GM18507 (cell line): Measurements from ENCODE around the gene GPC5.
"Not testable (repeated sequence)": the region's sequence is repeated elsewhere in the genome, so short reads cannot be mapped to it uniquely, and the experiment has no call there.

Experiments used
- DNase-seq: peaks from one replicate; pipeline ENCODE4 v3.0.0; 2011; ENCODE audit warnings: low read depth; ENCODE audit not compliant: insufficient read length; ENCODE audit errors: extremely low spot score
- FAIRE-seq: peaks from 2 replicates; lab custom pipeline; 2011; peaks lifted over from hg19 to GRCh38; lab: Jason Lieb, UNC

The GPC5 gene

DNA sequence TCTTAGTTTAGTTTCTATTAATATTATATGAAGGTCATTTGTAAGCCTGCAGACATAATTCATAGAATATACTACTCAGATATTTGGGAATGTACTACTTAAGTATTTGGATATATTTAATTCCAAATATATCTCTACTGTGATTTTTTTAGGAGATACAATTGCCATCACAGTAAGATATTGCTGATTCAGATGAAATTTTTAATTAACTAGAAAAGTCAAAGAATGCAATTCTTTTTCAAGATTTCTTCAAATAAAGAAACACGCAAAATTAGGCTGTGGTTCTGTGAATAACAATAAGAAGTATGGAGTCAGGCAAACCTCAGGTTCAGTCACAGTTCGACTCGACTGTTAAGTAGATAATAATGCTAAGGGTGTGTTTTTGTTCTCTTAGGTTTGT lies 1277.8 kb downstream of the GPC5 start:
- DNase-seq (no peak), FAIRE-seq (no peak)

DNA sequence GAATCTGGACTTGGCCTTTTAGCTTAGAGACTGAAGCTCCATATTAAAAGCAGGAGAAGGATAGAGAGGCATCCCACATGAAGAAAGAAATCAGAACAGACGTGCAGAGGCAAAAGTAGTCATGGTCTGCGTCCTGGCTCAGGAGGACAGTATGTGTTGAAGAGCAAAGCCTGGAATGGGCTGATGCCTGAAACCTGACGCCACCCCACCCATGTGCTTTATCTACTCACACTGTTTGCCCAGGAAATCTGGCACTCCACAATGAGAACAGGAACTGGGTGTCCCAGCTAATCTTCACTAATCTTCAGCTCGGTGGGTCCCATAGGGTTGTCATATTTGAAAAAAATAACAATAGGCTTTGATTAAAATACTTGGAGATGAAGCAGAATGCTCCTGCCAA lies 1279.2 kb downstream of the GPC5 start:
- FAIRE-seq = no peak

DNA sequence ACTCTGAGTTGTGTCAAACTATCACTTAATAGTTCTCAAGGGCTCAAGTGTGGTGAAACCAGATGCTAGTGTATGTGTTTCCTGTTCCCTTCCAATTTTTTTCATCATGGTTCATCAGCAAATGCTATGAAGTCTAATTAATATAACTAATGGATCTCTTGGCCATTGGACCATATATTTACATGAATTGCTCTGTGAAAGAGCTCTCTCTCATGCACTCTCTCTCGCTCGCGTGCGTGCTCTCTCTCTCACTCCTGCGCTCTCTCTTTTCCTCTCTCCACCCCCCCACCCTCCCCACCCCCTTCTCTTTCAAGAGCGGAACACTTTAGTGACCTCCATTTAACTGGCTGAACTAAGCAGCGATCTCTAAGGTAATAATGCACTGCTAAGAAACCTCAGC lies 1281.2 kb downstream of the GPC5 start:
- DNase-seq (no peak), FAIRE-seq (no peak)

More for the DNA sequence above, 1279.2 kb downstream of the GPC5 start:
- no peak for DNase-seq

DNA sequence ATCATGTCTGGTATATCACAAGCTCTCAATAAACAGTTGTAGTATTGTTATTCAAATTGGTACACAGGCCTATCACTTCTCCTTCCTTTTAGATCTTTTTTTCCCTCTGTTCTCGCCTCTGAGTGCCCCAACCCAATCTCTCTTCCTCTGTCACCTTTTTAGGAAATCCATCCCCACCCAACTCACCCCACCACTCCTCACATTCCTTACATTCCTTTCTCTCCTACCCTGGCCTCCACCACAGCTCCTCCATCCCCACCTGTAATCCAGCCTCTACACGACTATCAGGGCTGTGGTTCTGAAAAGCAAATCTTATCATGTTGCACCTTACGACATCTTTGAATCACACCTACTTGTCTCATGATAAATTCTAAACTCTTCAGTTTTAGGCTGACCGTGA lies 1282.8 kb downstream of the GPC5 start:
- DNase-seq = no peak
- no peak for FAIRE-seq

DNA sequence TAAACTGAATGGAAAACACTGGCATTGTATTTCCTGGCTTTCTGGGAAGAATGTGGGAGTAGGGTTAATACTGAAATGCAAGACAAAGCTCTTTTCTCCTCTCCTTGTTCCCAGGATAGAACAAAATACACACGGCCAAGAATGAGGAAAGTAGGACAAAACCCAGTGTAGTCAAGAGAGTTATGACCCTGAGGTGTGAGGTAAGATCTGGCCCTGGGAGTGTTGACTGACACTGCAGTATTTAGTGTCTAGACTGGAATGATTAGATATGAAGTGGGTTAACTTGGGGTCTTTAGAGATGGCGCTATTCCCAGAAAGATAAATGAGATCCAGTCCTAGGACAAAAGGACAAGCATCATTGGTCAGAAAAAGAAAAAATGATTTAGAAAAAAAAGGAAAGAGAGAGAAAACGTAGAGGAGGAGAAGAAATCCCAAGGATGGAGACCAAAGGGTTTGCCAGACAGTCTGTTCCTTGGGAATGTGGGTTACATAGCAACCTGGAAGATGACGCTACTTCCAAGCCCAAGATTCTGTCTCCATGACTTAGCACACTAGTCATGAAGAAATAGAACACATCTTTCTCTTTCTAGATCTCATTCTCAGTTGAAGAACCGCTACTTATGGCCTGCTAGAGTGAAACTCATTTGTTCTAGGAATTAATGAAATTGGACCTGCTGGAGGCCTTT lies 1284.6 kb downstream of the GPC5 start:
- no peak for DNase-seq
- no peak for FAIRE-seq

DNA sequence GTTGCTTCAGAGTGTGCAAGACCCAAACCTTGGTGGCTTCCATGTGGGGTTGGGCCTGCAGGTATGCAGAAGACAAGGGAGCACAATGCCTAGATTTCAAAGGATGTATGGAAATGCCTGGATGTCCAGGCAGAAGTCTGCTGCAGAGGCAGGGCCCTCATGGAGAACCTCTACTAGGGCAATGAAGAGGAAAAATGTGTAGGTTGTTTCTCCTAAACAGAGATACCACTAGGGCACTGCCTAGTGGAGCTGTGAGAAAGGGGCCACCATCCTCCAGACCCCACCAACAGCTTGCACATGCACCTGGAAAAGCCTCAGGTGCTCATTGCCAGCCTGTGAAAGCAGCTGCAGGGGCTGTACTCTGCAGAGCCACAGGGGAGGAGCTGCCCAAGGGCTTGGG lies 1295.6 kb downstream of the GPC5 start:
- FAIRE-seq = no peak
- DNase-seq = no peak

DNA sequence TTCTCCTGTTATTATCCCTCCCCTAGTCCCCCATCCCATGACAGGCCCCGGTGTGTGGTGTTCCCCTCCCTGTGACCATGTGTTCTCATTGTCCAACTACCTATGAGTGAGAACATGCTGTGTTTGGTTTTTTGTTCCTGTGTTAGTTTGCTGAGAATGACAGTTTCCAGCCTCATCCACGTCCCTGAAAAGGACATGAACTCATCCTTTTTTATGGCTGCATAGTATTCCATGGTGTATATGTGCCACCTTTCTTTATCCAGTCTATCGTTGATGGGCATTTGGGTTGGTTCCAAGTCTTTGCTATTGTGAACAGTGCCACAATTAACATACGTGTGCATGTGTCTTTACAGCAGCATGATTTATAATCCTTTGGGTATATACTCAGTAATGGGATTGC lies 1297.4 kb downstream of the GPC5 start:
- not testable (repeated sequence) for FAIRE-seq

DNA sequence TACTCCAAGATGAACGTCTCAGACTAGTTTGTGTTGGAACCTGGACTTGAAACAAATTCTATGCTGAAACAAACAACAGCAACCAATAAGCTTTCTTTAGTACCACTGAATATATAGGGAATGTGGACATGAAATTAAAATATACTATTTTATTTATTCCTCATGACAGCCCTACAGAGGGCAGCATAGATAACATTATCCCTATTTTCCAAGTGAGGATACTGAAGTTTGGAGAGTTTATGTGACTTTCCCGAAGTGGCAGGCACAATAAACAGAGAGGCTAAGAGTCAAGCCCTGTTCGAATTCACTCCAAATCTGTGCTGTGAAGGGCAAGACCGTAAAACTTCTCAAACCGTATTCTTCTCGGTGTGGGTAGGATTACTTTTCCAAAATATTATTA lies 1318.3 kb downstream of the GPC5 start:
- DNase-seq (no peak), FAIRE-seq (no peak)

More for the DNA sequence above, 1297.4 kb downstream of the GPC5 start:
- DNase-seq = not testable (repeated sequence)

DNA sequence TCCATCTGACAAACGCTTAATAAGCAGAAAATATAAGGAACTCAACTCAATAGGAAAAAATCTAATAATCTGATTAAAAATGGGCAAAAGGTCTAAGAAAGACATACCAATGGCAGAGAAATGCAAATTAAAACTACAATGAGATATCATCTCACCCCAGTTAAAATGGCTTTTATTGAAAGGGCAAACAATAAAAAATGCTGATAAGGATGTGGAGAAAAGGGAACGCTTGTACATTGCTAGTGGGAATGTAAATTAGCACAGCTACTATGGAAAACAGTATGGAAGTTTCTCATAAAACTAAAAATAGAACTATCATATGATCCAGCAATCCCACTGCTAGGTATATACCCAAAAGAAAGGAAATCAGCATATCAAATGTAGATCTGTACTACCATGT lies 1319.4 kb downstream of the GPC5 start:
- DNase-seq = no peak
- no peak for FAIRE-seq

DNA sequence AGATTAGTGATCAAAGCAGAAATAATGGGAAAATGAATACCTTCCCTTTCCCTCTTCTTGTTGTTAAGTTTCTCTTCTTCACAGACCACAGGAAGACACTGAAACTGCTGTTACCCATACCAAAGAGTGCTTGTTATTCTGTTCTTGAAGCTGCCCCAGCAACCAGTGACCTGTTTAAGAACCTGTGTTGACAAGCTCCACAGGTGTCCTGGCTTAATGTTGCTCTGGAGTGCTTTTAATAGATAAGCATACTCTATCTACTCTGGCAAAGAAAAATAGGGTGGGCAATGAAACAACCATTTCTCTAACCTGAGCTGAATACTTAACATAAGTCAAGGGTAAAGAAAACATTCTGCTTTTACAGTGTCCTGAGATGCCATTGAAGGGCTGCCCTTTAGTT lies 1321.4 kb downstream of the GPC5 start:
- no peak for DNase-seq
- FAIRE-seq = no peak

DNA sequence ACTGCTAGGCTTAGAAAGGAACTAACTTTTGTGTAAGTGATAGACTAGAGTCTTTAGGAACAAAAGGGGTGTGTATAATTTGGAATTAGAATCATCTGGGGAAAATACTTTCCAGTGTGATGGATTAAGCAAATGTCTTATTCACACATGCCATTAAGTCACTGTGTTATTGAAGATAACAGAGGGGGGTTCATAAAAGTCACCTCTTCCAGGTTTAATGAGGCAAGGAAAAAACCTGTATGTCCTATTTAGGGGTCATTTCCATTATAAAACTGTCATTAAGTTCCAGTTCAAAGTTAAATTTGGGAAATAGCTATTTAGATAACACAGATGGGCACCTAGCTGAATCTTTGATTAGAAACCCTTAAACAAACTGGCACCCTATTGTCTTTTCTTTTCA lies 1323.2 kb downstream of the GPC5 start:
- DNase-seq (no peak), FAIRE-seq (no peak)

DNA sequence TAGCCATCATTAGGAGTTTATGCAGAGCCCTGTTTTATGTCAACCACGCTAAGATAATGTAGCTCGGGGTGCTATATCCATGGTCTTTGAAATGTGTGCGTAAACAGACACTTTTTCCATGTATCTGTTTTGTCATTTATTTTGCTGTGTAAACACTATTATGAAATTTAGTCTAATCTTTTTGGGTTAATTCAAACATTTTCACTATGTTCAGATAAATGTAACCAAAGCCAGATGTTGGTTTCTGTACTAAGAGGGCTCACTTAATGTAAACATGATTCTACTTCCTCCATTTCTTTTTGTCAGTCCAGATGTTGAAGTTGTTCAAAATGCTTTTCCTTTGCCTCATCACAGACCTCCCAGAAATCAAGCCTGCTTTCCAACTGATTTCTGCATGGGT lies 1328.7 kb downstream of the GPC5 start:
- no peak for DNase-seq
- no peak for FAIRE-seq

DNA sequence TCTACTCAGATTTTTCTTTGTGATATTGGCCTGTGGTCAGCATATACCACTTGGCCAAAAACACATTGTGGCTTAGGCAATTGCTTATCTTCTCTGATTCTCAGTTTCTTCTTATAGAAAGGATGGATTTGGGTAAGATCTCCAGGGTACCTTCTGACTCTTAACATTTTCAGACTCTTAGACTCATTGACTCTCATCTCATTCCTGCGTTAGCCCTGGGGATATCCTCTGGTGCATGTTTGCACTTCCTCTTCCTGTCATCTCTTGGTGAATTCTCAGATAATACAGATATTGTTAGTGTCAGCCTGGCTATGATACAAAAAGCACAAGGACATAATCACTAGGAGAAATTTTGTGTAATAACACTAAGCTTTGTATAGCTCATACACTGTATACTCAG lies 1335.6 kb downstream of the GPC5 start:
- FAIRE-seq (no peak), DNase-seq (no peak)

DNA sequence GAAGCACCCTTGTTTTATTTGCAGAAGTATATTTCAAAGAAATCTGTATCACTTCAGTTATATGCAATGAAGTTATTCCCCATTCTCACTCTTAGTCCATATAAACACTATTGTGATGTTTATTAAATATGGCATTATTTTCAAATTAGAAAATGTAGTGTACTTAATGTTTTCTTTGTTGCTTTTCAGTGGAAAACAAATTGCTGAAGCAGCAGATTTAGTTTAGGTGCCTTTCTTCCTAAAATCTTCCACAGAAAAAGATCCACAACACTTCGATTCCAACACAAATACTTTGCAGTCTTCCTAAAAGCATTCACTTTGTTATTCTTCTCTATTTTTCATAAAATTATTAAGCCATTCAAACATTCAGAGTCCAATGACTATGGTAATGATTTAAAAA lies 1336.1 kb downstream of the GPC5 start:
- FAIRE-seq = no peak

DNA sequence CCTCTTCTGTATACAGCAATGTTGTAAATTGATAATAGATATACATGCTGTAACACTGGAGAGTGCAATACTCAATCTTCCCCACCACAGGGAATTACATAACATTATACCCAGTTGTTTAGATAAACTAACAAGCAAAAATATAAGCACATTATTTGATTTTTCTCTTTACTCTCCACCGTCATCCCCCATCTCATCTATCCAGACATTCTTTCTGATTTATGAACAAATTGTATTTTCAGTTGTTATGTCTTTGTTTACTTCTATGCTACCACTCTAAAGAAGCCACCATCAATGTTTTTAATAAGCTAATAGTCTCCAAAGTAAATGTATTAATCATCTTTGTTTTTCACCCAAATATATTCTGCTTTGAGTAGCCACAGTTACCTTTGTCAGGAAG lies 1337.5 kb downstream of the GPC5 start:
- DNase-seq (no peak), FAIRE-seq (no peak)

More for the DNA sequence above, 1336.1 kb downstream of the GPC5 start:
- no peak for DNase-seq

DNA sequence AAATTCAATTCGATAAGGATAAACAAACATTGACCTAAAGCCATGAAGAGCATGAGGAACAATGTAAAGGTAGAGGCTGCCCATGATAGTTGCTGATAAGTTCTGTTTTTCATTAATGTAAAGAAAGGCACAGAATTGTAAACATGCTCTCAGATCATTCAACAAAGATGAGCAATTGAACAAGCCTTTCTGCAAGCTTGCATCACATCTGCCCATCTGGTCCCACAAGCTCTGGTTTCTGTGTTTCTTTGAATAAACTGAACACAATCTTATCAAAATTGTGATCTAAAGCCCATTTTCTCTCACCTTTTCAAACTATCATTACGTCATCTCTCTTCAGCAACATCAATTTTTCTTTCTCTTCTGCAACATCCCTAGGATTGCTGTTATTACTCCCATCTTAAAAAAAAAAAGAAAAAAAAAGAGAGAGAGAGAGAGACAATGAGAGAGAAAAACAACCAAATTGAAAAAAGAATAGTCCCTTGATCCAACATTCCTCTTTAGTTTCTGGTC lies 1340.9 kb downstream of the GPC5 start:
- FAIRE-seq (no peak), DNase-seq (no peak)

DNA sequence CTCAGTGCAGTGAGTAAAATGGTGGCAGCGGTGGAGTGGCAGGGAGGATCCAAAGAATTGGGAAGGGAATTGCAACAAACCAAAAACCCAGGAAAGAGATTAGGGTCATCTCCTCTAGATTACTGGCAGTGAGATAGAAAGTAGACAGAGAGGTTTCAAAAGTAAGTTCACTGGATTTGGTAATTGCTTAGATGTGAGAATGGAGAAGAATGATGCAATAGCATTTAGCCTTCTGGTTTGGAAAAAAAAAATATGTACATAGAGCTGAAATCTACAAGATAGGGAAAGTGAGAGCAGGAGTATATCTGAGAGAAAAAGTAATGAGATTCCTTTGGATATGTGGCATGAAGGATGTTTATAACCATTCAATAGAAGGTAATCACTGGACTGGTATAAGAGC lies 1345.6 kb downstream of the GPC5 start:
- DNase-seq = no peak
- FAIRE-seq = no peak

DNA sequence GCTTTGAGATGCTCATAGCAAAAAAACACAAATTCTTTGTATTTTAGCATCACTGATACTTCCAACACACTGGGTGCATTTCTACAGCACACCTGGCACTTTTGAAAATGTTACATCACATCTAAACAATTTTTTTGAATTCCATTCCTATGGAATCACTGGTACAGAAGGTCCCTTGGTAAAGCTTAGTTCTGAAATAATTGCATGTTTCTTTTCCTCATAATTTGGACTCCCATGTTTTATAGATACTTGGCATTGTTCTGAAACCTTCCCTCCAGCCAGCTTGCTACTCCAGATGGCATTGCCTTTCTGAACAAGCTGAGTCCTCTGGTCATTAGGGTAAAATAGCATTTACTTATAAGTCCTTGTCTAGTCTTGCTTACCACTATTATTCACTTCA lies 1346.8 kb downstream of the GPC5 start:
- DNase-seq (no peak), FAIRE-seq (no peak)

DNA sequence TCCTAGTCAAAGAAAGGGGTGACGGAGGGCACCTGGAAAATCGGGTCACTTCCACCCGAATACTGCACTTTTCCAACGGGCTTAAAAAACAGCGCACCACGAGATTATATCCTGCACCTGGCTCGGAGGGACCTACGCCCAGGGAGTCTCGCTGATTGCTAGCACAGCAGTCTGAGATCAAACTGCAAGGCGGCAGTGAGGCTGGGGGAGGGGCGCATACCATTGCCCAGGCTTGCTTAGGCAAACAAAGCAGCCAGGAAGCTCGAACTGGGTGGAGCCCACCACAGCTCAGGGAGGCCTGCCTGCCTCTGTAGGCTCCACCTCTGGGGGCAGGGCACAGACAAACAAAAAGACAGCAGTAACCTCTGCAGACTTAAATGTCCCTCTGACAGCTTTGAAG lies 1354.3 kb downstream of the GPC5 start:
- not testable (repeated sequence) for DNase-seq, FAIRE-seq

DNA sequence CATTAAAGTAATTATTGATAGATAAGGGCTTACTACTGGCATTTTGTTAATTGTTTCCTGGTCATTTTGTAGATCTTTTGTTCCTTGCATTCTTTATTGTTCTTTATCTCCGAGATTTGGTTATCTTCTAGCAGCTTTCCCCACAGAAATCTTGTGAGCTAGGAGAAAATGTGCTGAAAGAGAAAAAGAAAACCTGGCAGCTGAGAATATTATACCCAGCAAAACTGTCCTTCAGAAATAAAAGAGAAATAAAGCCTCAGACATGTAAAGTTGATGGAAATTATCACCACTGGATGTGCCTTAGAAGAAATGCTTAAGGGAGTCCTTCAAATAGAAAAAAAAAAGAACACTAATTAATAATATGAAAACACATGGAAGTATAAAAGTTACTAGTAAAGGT lies 1363.3 kb downstream of the GPC5 start:
- no peak for DNase-seq
- FAIRE-seq = no peak

DNA sequence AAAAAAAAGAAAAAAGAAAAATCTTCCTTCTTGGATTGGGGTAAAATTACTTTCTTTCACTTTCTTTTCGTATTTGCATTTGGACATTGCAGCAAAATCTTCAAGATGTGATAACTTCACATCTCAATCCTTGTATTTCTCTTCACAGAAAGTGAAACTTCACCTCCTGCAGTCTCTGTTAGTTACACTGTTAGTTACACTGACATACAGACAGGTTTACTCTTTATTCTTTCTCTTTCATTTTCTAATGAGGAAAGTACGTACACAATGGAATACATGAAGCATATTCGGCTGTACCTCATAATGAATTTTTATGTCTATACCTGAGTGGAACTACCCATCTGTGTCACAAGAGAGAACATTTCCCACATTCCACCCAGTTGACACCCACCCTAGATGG lies 1369.0 kb downstream of the GPC5 start:
- DNase-seq = no peak
- FAIRE-seq = no peak

DNA sequence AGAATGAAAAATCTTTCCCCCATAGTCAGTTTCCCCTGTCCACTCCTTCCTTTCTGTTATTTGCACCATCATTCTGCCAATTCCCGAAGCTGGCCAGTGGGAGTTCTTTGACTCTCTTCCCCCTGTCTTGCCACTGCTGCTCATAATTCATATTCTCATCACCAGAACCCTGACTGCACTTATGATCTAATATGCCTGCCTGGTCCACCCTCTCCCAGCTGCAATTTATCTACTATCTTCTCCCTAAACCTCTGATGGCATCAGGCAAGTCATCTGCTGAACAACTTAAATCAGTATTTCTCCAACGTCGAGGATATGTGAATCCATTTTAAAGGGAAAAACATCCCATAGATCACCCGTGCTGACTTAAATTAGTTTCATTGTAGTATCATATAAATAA lies 1370.2 kb downstream of the GPC5 start:
- no peak for DNase-seq
- FAIRE-seq = no peak
